Upper lobe of right lung (tissue), 1 donor: Measurements from ENCODE around the gene ALOX5. TPM values are rescaled to one million over a fixed set of nuclear protein-coding genes. Genes with fewer than 3 reads are reported as not detected.

ENCODE experiments used
- ATAC-seq: fragments of 200-7000 bp; cut with Tn5 transposase; one replicate; pipeline ENCODE4 v1.9.1; 2020; ENCODE audit warnings: mild to moderate bottlenecking, moderate library complexity
- DNase-seq: peaks from one replicate; pipeline ENCODE4 v3.0.0-alpha.2; 2020
- H3K27ac ChIP-seq: fragments of 200-600 bp; one replicate; pipeline ENCODE4 v1.8.0; 2022
- H3K27me3 ChIP-seq: fragments of 200-600 bp; one replicate; pipeline ENCODE4 v1.8.0; 2022; ENCODE audit warnings: mild to moderate bottlenecking
- H3K36me3 ChIP-seq: fragments of 200-600 bp; one replicate; pipeline ENCODE4 v1.8.0; 2022
- H3K4me1 ChIP-seq: fragments of 200-600 bp; one replicate; pipeline ENCODE4 v1.8.0; 2022
- H3K4me3 ChIP-seq: fragments of 200-600 bp; one replicate; pipeline ENCODE4 v1.8.0; 2022; ENCODE audit warnings: mild to moderate bottlenecking
- H3K9me3 ChIP-seq: fragments of 200-600 bp; one replicate; pipeline ENCODE4 v1.8.0; 2022
- CTCF ChIP-seq: fragments of 200-600 bp; IDR thresholded peaks from one replicate; pipeline ENCODE4 v1.8.0; 2022; ENCODE audit warnings: antibody characterized with exemption
- intact Hi-C: fragments of 100-400 bp; cut with DNase I; formaldehyde crosslinking; loops from one replicate; pipeline ENCODE4 v1.11.0; 2022
- total RNA-seq: library from RNA; stranded (reverse); fragmentation: NEBNext Ultra II Directional; extraction: Animal tissue kit (Norgen Biotek cat#: 25700); gene quantifications from one replicate; pipeline ENCODE4 v1.2.1, GENCODE V29; 2021
- donor health status: DM: no; HTN: yes; CAD: no; lungs with severe emphysema.

The ALOX5 gene
- total RNA-seq, 1 donor from 2014 or later = 128 TPM

GRCh38 chr10:45450866-45451265 lies 76.8 kb downstream of the ALOX5 start:
- intact Hi-C loops = no loop called here
- DNase-seq (no peak), ATAC-seq (no peak)
- no peaks in the 10 kb centered on the region for H3K9me3 ChIP-seq
- TF ChIP-seq CTCF = no peak
- no peaks in the 10 kb centered on the region for H3K4me1 ChIP-seq
- no peaks in the 10 kb centered on the region for H3K27me3 ChIP-seq
- H3K36me3 ChIP-seq = no peaks in the 10 kb centered on the region
- H3K4me3 ChIP-seq = no peak overlapping the region
- no peak overlapping the region for H3K27ac ChIP-seq

GRCh38 chr10:45451407-45451806 lies 77.4 kb downstream of the ALOX5 start:
- DNase-seq (no peak), ATAC-seq (no peak)
- intact Hi-C loops = no loop called here
- H3K36me3 ChIP-seq = no peaks in the 10 kb centered on the region
- no peak overlapping the region for H3K4me3 ChIP-seq
- H3K27ac ChIP-seq = no peak overlapping the region
- no peaks in the 10 kb centered on the region for H3K9me3 ChIP-seq
- H3K27me3 ChIP-seq = no peaks in the 10 kb centered on the region
- H3K4me1 ChIP-seq = no peaks in the 10 kb centered on the region
- no peak for TF ChIP-seq CTCF

GRCh38 chr10:45452268-45452667 lies 78.3 kb downstream of the ALOX5 start:
- intact Hi-C loops = no loop called here
- H3K4me1 ChIP-seq = no peaks in the 10 kb centered on the region
- no peaks in the 10 kb centered on the region for H3K9me3 ChIP-seq
- no peak for ATAC-seq
- no peak overlapping the region for H3K4me3 ChIP-seq
- no peaks in the 10 kb centered on the region for H3K27me3 ChIP-seq
- H3K27ac ChIP-seq = no peak overlapping the region
- DNase-seq = no peak
- no peak for TF ChIP-seq CTCF
- H3K36me3 ChIP-seq = peaks cover 4% of the 10 kb centered on the region

GRCh38 chr10:45452743-45453452 lies 78.9 kb downstream of the ALOX5 start:
- no peak for TF ChIP-seq CTCF

GRCh38 chr10:45453639-45454255 lies 79.7 kb downstream of the ALOX5 start:
- DNase-seq (peak; percentile 77), ATAC-seq (peak; percentile 85)
- peaks cover 19% of the 10 kb centered on the region for H3K36me3 ChIP-seq
- H3K4me3 ChIP-seq = no peak overlapping the region
- intact Hi-C loops = no loop called here
- H3K4me1 ChIP-seq = no peaks in the 10 kb centered on the region
- H3K27me3 ChIP-seq = no peaks in the 10 kb centered on the region
- no peak for TF ChIP-seq CTCF
- no peaks in the 10 kb centered on the region for H3K9me3 ChIP-seq
- no peak overlapping the region for H3K27ac ChIP-seq

More at GRCh38 chr10:45452743-45453452, 78.9 kb downstream of the ALOX5 start:
- intact Hi-C loops = no loop called here
- Histone ChIP-seq H3K27ac (no peak overlapping the region), H3K4me3 (no peak overlapping the region), H3K36me3 (peaks cover 10% of the 10 kb centered on the region), H3K27me3 (no peaks in the 10 kb centered on the region), H3K4me1 (no peaks in the 10 kb centered on the region), H3K9me3 (no peaks in the 10 kb centered on the region)
- DNase-seq (no peak), ATAC-seq (peak; percentile 53)
